Astrocyte of the cerebellum (primary cell): ENCODE data around the gene CDHR1.

Source experiments
- DNase-seq: peaks from one replicate; pipeline ENCODE4 v3.0.0-alpha.2; 2011; ENCODE audit warnings: low read depth
- H3K4me3 ChIP-seq: 2 replicates; pipeline ENCODE4 v1.5.1; 2011; ENCODE audit warnings: mild to moderate bottlenecking, low read depth, low read length, moderate library complexity
- in situ Hi-C: cut with HindIII; loops from 2 replicates; pipeline ENCODE4 v1.10.0; 2017; ENCODE audit warnings: low sequenced_read_pairs
- TF ChIP-seq, protein P1 (sequence below): IDR thresholded peaks from 2 replicates; pipeline ENCODE4 v1.5.1; 2012; ENCODE audit warnings: low read length, low read depth, moderate library complexity, mild to moderate bottlenecking; ENCODE audit errors: missing control alignments

Gene CDHR1

DNA sequence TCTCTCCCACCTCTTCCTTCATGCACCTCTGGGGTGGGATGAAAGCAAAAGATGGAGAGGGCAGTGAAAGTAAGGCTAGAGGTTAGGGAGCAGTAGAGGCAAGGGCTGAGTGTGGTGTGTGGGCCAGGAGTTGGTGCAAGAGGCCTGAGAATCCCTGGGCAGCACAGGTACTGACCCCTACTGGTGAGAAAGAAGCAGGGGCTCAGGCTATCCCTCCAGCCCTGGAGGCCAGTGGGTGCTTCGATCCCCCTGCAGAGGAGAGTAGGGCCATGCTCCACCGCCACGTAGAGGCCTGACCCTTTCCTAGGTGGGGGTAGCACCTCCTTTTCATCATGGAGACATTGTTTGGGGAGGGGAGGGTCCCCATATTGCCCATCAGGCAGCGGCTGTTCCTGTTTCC is 9.8 kb downstream of the CDHR1 start:
- DNase-seq, result no peak
- no peak overlapping the region for H3K4me3 ChIP-seq
- TF ChIP-seq, protein P1, sequence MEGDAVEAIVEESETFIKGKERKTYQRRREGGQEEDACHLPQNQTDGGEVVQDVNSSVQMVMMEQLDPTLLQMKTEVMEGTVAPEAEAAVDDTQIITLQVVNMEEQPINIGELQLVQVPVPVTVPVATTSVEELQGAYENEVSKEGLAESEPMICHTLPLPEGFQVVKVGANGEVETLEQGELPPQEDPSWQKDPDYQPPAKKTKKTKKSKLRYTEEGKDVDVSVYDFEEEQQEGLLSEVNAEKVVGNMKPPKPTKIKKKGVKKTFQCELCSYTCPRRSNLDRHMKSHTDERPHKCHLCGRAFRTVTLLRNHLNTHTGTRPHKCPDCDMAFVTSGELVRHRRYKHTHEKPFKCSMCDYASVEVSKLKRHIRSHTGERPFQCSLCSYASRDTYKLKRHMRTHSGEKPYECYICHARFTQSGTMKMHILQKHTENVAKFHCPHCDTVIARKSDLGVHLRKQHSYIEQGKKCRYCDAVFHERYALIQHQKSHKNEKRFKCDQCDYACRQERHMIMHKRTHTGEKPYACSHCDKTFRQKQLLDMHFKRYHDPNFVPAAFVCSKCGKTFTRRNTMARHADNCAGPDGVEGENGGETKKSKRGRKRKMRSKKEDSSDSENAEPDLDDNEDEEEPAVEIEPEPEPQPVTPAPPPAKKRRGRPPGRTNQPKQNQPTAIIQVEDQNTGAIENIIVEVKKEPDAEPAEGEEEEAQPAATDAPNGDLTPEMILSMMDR, result peak; percentile 30
- in situ Hi-C loops, result no loop called here

DNA sequence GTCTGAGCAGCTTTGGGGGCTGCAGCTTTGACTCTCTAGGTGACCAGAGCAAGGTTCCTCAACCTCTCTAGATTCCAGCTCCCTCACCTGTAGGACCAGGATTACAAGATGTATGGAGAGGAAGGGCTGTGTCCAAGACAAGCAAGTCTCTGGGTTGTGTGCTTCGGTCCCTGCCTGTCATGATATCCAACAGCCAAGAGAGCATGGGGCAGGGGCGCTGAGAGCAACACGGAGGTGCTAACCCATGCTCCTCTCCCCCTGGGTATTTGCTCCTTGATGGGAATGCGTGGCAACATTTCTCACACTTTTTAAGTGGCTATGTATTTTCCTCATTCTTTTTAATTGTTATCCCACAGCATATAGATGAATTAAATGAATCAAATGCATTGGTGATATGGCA is 10.3 kb downstream of the CDHR1 start:
- in situ Hi-C loops, result no loop called here
- no peak for DNase-seq
- TF ChIP-seq, protein P1, result no peak
- no peak overlapping the region for H3K4me3 ChIP-seq

DNA sequence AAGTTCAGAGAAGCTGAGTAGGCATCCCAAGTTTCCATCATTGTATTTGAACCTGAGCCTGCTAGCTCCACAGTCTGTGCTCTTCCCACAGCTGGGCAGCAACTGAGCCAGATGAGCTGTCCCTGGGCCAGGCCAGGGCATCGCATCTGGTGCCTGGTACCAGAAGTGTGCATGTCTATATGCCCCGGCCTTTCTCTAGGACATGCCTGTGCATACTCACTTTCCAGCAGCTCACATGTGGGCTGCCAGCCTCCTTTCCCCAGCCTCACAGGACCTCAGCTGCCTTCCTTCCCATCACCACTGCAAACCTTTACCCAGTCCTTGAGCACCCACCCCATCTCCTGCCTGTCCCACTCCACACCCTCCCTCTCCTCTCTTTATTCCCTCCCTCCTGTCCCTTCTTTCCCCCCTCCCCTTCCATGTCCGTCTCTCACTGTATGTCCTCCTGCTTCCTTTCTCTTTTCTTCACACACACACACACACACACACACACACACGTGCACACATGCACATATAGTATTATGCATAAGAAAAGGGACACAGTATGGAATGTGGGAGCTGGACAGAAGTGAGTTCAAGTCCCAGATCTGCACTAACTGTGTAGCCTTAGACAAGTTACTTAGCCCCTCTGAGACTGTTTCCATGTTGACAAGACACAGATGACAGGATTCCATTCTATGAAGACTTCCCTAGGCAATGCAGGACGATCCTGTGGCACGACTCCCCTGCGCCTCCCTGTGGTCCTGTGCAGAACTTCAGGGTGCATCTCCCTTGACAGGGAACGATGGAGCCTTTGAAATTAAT is 10.9 kb downstream of the CDHR1 start:
- no peak for DNase-seq
- H3K4me3 ChIP-seq, result no peak overlapping the region
- in situ Hi-C loops, result no loop called here
- TF ChIP-seq, protein P1, result peak; percentile 84

DNA sequence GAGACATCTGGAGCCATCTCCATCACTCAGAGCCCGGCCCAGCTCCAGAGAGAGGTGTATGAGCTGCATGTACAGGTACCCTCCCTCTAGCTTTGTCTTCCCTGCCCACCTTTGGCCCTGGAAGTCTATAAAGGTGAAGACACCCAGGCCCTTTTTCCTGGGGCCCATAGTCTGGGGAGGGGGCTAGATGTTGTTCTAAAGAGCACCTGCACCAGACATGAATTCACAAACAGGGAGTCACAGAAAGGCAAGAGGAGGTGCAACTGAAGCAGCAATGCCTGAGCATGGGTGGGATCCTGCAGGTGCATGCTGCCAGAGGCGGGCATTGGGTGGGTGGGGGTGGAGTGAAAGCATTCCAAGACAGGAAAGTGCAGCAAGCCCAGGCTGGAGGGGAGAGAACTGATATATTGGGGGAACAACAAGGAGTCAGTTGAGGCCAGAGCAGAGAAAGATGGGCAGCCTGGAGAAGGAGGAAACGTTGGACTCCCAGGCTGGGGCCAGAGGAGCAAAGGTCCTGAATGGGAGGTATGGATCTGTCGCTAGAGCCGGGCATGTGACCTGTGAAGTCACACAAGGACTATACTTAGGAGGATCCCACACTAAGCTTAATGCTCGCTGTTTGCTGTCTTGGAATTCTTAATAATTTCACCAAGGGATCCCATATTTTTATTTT is 11.7 kb downstream of the CDHR1 start:
- DNase-seq, result no peak

DNA sequence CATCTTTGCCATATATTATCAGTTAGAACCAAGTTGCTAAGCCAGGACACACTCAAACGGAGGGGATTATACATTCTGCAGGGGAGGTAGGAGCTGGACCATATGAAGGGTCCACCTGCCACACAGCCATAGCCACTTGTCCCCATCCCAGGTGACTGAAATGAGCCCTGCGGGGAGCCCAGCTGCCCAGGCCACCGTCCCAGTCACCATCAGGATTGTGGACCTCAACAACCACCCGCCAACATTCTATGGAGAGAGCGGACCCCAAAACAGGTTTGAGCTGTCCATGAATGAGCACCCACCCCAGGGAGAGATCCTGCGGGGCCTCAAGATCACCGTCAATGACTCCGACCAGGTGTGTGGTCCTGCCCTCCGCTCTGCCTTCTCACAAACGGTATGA is 13.7 kb downstream of the CDHR1 start:
- no peak for DNase-seq
- in situ Hi-C loops, result no loop called here
- TF ChIP-seq, protein P1, result no peak
- H3K4me3 ChIP-seq, result no peak overlapping the region

More for the DNA sequence above, 11.7 kb downstream of the CDHR1 start:
- in situ Hi-C loops, result no loop called here
- H3K4me3 ChIP-seq, result no peak overlapping the region
- TF ChIP-seq, protein P1, result no peak

DNA sequence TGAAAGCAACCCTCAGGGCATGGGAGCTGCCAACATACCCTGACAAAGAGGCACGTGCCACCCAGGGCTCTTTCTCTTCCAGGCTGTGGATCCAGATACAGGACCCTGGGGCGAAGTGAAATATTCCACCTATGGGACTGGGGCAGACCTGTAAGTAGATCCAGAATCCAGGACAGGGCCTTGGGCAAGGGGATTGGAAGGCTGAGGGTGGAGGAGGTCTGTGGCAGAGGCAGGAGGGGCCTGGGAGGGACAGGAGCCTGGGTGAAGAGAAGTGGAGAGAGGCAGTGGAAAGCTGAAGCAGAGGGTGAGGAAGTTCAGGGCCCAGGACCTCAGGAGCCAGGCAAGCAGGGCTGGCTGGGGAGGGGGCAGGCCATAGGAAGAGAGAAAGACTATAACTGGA is 17.2 kb downstream of the CDHR1 start:
- no peak for DNase-seq
- in situ Hi-C loops, result no loop called here
- TF ChIP-seq, protein P1, result no peak
- H3K4me3 ChIP-seq, result no peak overlapping the region
